ENCODE measurements around the gene R3HDM2.
"Not testable (repeated sequence)": the region's sequence is repeated elsewhere in the genome, so short reads cannot be mapped to it uniquely, and the experiment has no call there.

Gene R3HDM2

DNA sequence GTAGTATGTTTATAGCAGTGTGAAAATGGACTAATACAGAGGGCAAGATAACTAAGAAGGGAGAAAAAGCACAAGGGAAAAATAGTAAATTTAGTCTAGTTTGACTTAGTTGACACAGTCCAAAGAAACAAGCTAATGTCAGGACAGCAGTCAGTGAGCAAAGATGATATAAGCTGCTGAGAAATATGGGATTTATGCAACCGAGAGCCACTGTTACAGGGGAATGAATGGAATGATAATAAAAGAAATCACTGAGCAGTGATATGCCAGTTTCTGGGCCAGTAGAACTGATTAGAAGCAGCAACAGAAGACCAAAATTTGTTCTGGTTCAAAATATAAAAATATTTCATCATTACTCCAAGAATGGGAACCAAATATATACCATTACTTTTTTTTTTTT lies 60.1 kb downstream of the R3HDM2 start:
- no peak for DNase-seq

DNA sequence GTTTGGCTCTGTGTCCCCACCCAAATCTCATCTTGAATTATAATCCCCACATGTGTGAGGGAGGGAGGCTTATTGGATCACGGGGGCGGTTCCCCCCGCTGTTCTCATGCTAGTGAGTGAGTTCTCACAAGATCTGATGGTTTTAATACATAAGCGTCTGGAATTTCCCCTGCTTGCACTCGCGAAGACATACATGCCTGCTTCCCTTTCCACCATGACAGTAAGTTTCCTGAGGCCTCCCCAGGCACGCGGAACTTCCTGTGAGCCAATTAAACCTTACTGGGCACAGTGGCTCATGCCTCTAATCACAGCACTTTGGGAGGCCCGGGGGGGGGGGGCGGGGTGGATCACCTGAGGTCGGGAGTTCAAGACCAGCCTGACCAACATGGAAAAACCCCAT lies 60.8 kb downstream of the R3HDM2 start:
- no peak for DNase-seq

GRCh38 chr12:57369202-57369601 lies 61.6 kb downstream of the R3HDM2 start:
- no peak for DNase-seq

- no peak for DNase-seq
Observed at GRCh38 chr12:57368349-57369095, 62.3 kb downstream of the R3HDM2 start.

DNA sequence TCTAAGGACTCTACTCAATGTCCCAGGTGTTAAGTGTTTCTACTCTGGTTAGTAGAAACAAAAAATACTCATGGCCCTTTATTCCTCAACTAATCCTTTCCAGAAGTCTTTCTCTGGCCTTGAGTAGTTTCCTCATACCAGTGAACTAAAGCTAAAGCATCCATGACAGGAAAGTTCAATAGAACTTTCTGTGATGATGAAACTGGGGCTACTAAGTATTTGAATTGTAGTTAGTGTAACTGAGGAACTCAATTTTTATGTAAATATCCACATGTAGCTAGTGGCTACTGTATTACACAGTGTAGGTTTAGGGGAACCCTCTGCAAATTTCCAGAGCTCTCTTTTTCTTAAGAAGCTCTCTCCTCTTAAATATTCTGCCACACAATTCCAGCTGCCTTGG lies 63.7 kb downstream of the R3HDM2 start:
- no peak for DNase-seq

GRCh38 chr12:57366315-57366714 lies 64.5 kb downstream of the R3HDM2 start:
- DNase-seq, result no peak

DNA sequence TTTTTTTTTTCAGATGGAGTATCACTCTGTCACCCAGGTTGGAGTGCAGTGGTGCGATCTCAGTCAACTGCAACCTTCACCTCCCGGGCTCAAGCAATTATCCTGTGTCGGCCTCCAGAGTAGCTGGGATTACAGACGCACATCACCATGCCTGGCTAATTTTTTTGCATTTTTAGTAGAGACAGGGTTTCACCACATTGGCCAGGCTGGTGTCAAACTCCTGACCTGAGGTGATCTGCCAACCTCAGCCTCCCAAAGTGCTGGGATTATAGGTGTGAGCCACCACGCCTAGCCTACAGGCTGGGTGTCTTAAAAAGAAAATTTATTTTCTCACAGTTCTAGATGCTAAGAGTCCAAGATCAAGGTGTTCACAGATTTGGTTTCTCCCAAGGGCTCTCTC lies 66.7 kb downstream of the R3HDM2 start:
- DNase-seq, result not testable (repeated sequence)

- DNase-seq, result no peak
Observed at GRCh38 chr12:57360468-57360867, 70.4 kb downstream of the R3HDM2 start.

DNA sequence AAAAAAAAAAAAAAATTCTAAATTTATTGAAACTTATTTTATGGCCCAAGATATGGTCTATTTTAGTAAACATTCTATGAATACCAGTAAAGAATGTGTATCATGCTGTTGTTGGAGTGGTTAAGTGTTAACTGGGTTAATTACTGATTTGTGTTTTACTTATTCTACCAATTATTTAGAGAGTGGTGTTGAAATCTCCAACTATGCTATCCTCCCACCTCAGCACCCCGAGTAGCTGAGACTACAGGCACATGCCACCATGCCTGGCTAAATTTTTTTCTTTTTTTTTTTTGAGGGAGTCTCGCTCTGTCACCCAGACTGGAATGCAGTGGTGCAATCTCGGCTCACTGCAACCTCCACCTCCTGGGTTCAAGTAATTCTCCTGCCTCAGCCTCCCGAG lies 72.2 kb downstream of the R3HDM2 start:
- DNase-seq, result no peak

DNA sequence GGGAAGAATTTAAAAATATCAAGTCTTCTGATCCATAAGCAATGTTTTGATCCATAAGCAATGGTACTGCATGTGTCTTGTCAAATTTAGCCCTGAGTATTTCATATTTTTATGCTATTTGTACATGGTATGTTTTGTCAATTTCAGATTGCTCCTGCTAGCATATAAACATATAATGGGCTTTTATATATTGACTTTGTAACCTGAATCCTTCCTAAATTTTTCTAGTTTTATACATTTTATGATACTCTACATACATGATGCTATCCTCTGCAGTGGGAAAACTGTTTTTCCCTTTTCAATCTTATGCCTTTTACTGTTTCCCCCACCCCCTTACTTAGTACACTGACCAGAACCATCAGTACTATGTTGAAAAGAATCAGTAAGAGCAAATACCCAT lies 75.1 kb downstream of the R3HDM2 start:
- no peak for DNase-seq

GRCh38 chr12:57352166-57352565 lies 78.7 kb downstream of the R3HDM2 start:
- DNase-seq, result no peak

GRCh38 chr12:57347284-57347683 lies 83.6 kb downstream of the R3HDM2 start:
- no peak for DNase-seq

DNA sequence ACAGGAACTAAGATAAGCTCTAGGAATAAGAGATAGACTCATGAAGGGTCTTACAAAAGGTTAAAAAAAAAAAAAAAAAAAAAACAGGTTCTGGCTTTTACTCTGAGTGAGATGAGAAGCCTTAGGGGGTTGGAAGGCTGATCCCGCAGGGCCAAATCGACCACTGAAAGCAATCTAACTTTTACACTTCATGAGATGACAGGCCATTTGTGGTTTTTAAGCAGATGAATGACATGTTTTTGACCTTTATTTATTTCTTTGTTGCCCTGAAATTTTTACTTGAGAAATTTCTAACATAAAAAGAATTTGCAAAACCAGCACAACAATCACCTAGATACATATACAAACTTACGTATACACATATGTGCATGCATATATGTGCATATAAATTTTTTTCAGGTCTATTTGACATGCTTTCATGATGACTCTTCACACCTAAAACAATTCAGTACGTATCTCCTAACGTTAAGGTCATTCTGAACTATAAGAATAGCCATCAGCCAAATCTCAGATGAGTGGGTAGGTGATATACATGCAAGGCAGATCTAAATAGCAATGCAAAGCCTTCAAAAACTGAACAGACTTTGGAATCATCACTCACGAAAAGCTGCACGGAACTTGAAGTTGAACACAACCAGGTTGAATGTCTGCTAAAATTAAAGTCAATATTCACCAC lies 87.0 kb downstream of the R3HDM2 start:
- no peak for DNase-seq

DNA sequence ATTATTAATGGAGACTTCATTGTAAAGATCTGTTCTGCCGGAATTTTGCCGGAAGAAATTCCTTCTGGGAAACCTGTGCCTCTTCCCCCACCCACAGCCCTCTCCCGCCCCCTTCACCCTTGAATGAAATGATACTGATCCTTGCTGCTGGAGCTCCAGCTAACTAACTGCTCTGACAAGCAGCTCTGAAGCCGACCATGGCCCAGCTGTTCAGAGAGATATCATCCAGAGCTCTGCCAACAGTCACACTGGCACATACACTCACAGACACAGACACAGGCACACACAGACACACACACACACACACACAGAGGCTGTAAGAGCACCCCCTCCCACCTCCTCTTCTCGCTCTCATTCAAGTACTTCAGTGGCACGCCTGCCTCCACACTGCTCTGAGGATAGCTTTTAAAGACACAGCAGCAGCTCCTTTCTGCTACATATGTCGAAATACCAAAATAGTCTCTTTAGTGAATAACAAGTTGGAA lies 88.6 kb downstream of the R3HDM2 start:
- DNase-seq, result no peak

DNA sequence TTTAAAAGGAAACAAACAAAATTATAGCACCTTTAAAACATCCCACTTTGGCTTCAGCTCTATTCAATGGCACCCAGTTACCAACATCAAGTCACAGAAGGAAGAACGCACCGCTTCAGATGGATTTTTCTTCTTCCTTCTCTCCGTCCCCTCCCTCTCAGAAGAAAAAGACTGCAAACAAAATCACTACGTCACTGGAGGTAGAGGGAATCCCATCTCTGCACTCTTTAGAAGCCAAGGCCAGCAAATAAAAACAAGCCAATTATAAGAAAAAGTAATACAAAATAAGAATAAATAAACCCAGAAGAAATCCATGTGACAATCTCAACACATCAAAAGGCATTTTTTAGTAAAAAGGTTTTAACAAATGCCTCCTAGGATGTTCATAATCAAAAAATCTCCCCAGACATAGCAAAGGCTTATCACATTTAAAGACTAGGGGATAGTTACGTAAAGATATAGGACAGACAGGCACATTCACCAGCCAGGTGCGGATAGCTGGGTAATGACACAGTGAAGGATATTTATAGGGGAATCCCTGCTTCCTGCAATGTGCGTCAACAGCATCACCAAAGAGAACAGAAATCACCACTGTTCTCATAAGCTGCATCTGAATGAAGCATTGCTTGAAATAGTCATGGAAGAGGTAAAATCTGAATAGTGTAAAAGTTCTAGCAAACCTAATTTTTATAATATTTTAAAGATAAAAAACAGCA lies 89.4 kb downstream of the R3HDM2 start:
- no peak for DNase-seq

DNA sequence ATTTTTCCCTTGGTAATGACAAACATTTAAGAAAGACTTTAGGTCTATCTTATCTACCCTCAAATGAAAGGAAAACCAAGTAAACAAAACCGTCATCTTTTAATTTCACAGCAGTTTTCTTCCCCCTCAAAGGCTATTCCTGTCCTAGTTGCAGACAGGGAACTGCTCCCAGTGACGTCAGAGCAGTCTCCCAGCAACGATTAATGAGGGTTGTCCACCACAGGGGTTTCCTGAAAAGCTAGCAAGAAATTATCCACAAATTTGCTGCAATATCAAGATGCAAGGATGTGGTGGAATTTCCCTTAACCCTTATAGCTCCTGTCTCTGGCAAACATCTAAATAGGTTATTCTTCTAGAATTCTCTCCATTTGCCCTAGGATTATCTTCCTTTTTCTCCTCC lies 90.7 kb downstream of the R3HDM2 start:
- DNase-seq, result no peak

- DNase-seq, result not testable (repeated sequence)
Observed at GRCh38 chr12:57336299-57336698, 94.5 kb downstream of the R3HDM2 start.

- no peak for DNase-seq
Observed at GRCh38 chr12:57334219-57334618, 96.6 kb downstream of the R3HDM2 start.

DNA sequence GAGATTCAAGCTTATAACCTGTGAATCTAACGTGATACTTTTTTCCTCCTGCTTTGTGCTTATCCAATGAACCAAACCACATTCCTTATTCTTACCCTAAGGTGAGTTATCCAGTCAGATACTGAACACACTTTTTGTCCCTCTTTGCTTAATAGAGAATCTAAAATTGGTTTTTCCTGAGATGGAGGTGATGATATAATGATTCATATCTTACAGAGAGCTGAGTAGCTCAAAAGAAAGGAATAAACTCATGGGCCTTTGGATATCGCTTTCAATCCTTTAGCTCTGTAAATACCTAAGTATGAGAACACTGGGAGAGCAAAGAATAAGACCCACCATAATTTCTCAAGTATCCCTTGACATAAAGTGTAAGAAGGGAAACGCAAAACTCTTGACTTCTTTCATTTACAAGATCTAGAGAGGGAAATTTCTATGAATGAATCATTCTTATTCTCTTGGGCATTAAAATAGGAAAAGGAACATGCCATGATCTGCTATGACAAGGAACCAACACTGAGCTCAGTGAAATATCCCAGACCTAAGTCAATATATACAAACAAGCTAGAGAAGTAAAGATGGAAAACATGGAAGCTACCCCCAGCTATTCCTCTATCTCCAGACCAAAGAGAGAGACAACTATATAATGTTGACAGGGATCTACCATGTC lies 98.1 kb downstream of the R3HDM2 start:
- DNase-seq, result no peak

GRCh38 chr12:57330992-57331391 lies 99.9 kb downstream of the R3HDM2 start:
- no peak for DNase-seq

DNA sequence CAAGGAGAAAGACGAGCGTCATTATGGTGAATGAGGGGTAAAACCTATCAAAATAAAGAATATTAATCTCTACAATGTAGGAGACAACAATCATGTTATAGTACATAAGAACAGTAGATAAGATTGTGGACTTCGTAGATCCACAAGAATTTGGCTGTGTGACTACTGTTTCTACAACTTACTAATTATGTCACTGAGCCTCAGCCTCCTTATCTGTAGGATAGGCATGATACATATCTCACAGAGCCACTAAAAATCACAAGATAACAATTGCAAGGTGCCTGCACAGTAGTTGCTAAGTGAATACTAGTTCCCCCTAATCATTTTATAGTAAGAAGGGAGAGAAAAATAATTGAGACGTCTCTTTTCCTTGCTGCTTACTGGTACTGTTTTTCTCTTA lies 101.6 kb downstream of the R3HDM2 start:
- DNase-seq, result no peak

DNA sequence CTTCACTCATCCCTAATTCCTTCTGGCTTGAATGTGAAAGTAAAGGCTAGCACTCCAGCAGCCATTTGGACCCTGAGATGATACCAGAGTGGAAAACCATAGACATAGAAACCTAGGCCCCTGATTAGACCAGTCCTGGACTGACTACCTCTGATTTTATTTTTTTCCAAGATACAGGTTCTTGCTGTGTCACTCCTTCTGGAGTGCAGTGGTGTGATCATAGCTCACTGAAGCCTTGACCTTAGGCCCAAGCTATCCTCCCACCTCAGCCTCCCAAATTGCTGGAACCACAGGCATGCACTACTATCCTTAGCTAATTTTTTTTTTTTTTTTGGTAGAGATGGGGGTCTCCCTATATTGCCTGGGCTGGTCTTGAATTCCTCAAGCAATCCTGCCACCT lies 105.4 kb downstream of the R3HDM2 start:
- no peak for DNase-seq

GRCh38 chr12:57323416-57323815 lies 107.4 kb downstream of the R3HDM2 start:
- DNase-seq, result no peak
